K562 (cell line): ENCODE data around the gene STIL. TPM values are rescaled to one million over a fixed set of nuclear protein-coding genes. Genes with fewer than 3 reads are reported as not detected.

Experiments used
- CBX3 ChIP-seq, 2 experiments: IDR thresholded peaks; 1 replicate in 1 of 2; 2 replicates in 1 of 2; pipeline ENCODE4 v1.6.1; 2012; ENCODE audit warnings: inconsistent platforms in 2 of 2, low read length in 2 of 2, borderline replicate concordance in 1 of 2, control low read depth in 1 of 2
- CEBPB ChIP-seq: fragments of 450-650 bp; IDR thresholded peaks from 2 replicates; pipeline ENCODE4 v1.6.1; 2016; ENCODE audit warnings: missing genetic modification characterization, missing compliant biosample characterization
- CREB1 ChIP-seq, 2 experiments: sonication (generic) in 1 of 2; formaldehyde crosslinking in 1 of 2; IDR thresholded peaks; 2 replicates each; pipeline versions ENCODE4 v1.6.1 to v1.8.0; 2012 to 2022; ENCODE audit warnings: inconsistent platforms in 1 of 2, mild to moderate bottlenecking in 1 of 2, missing genetic modification reagents in 1 of 2, moderate library complexity in 1 of 2
- DMBX1 ChIP-seq: fragments of 250-450 bp; sonication (Bioruptor Pico); IDR thresholded peaks from 2 replicates; pipeline ENCODE4 v1.8.0; 2022; ENCODE audit warnings: inconsistent platforms, mild to moderate bottlenecking, moderate library complexity, borderline replicate concordance
- HMBOX1 ChIP-seq: sonication (generic); IDR thresholded peaks from 2 replicates; pipeline ENCODE4 v1.6.1; 2016
- HNRNPUL1 ChIP-seq: fragments of 200-400 bp; formaldehyde crosslinking; IDR thresholded peaks from 2 replicates; pipeline ENCODE4 v1.6.1; 2017; ENCODE audit warnings: low read length
- NCOR1 ChIP-seq: fragments of 450-650 bp; IDR thresholded peaks from 2 replicates; pipeline ENCODE4 v1.6.1; 2016; ENCODE audit warnings: mild to moderate bottlenecking, moderate library complexity
- NKRF ChIP-seq: fragments of 450-650 bp; IDR thresholded peaks from 2 replicates; pipeline ENCODE4 v1.6.1; 2016; ENCODE audit warnings: borderline replicate concordance
- POLR3A ChIP-seq: IDR thresholded peaks from 2 replicates; pipeline ENCODE4 v1.6.1; 2011; ENCODE audit warnings: borderline replicate concordance, mild to moderate bottlenecking, moderate library complexity; ENCODE audit not compliant: insufficient read length, insufficient read depth; ENCODE audit errors: extremely low read depth
- PRDM10 ChIP-seq: fragments of 450-650 bp; IDR thresholded peaks from 2 replicates; pipeline ENCODE4 v1.6.1; 2018; ENCODE audit not compliant: partially characterized antibody
- PTRF ChIP-seq: fragments of 450-650 bp; IDR thresholded peaks from 2 replicates; pipeline ENCODE4 v1.6.1; 2016; ENCODE audit warnings: mild to moderate bottlenecking, missing genetic modification characterization, missing compliant biosample characterization
- SRSF7 ChIP-seq: fragments of 200-400 bp; formaldehyde crosslinking; optimal IDR thresholded peaks from 2 replicates; pipeline ENCODE3; 2017; ENCODE audit warnings: mild to moderate bottlenecking, low read depth, low read length
- TRIM28 ChIP-seq: fragments of 450-650 bp; IDR thresholded peaks from 2 replicates; pipeline ENCODE4 v1.6.1; 2017
- ZBTB9 ChIP-seq: fragments of 450-650 bp; formaldehyde crosslinking; IDR thresholded peaks from 2 replicates; pipeline ENCODE4 v1.4.0; 2020; ENCODE audit warnings: mild to moderate bottlenecking, moderate library complexity
- ZNF212 ChIP-seq: fragments of 450-650 bp; formaldehyde crosslinking; IDR thresholded peaks from 2 replicates; pipeline ENCODE4 v1.4.0; 2020; ENCODE audit warnings: mild to moderate bottlenecking
- ZNF507 ChIP-seq: conservative IDR thresholded peaks from 2 replicates; pipeline ENCODE4 v1.6.1; 2017; ENCODE audit warnings: missing genetic modification characterization, missing compliant biosample characterization
- ZNF75A ChIP-seq: fragments of 450-650 bp; formaldehyde crosslinking; IDR thresholded peaks from 2 replicates; pipeline ENCODE4 v1.4.0; 2020; ENCODE audit warnings: mild to moderate bottlenecking
- ZNF764 ChIP-seq: fragments of 250-450 bp; sonication (Bioruptor Pico); IDR thresholded peaks from 2 replicates; pipeline ENCODE4 v1.4.0; 2020; ENCODE audit warnings: low read depth, mild to moderate bottlenecking, moderate library complexity
- polyA plus RNA-seq, 8 experiments: library from polyadenylated mRNA; depleted of rRNA in 4 of 8; stranded (reverse) in 5 of 8; unstranded in 3 of 8; fragments of >200 nt; fragmentation: Nextera tagmentation in 2 of 8; fragmentation: Illumina TruSeq in 1 of 8; extraction: Ambion mirVana in 2 of 8; extraction: Trizol in 1 of 8; gene quantifications; 2 replicates each; pipeline versions ENCODE4 v1.2.1 to v1.2.3, GENCODE V29; 2011 to 2014; ENCODE audit warnings: inconsistent platforms in 1 of 8, missing spikeins in 1 of 8
- total RNA-seq, 7 experiments: library from RNA; depleted of rRNA in 6 of 7; stranded (reverse); fragments of >200 nt in 6 of 7; fragmentation: Illumina TruSeq in 2 of 7; extraction: Trizol in 2 of 7; gene quantifications; 2 replicates each; pipeline versions ENCODE4 v1.2.1 to v1.2.3, GENCODE V29; 2011 to 2021; ENCODE audit warnings: low replicate concordance in 1 of 7

STIL gene
- total and polyA plus RNA-seq, 9 of the 15 experiments (the other 6 are each of a cell fraction or from before 2014, with no cell fraction given) = 10.5 to 77.4 (median 39.6) TPM

- no peak for TF ChIP-seq PRDM10
- no peak for TF ChIP-seq ZNF764 (CRISPR knock-in tag)
- TF ChIP-seq NKRF = no peak; the same call in 1 of the 2 replicates
- TF ChIP-seq HNRNPUL1 = no peak
- TF ChIP-seq TRIM28 = no peak
- TF ChIP-seq PTRF = no peak
- TF ChIP-seq ZNF507 (tag) = no peak
- 0 out of 2 replicates have a peak, but pooled peaks have one; percentile 9 for TF ChIP-seq HMBOX1
- TF ChIP-seq SRSF7 = no peak
- TF ChIP-seq CEBPB (tag) = no peak
- no peak for TF ChIP-seq CREB1 (IDR thresholded peaks at IDR 0.05)
- TF ChIP-seq CREB1 (CRISPR knock-in tag; IDR thresholded peaks at IDR 0.05) = no peak
- peak; percentile 63; the same call in 1 of the 2 replicates for TF ChIP-seq ZBTB9 (CRISPR knock-in tag)
- peak; percentile 31; the same call in 1 of the 2 replicates for TF ChIP-seq ZNF75A (CRISPR knock-in tag)
- peak; percentile 84 for TF ChIP-seq DMBX1 (CRISPR knock-in tag)
- TF ChIP-seq POLR3A = no peak
- 0 out of 2 replicates have a peak, but pooled peaks have one; percentile 52 for TF ChIP-seq ZNF212 (CRISPR knock-in tag)
- no peak for TF ChIP-seq CBX3 (IDR thresholded peaks at IDR 0.05; ENCODE audit: borderline replicate concordance in 1 of 2, low read length in 2 of 2)
- TF ChIP-seq NCOR1 = 0 out of 2 replicates have a peak, but pooled peaks have one; percentile 24
Measured at GRCh38 chr1:47334765-47335435, 21.0 kb upstream of the STIL start (continued).
